ENCODE data around the gene CBARP. TPM values are rescaled to one million over a fixed set of nuclear protein-coding genes. Genes with fewer than 3 reads are reported as not detected.

CBARP gene
- total and polyA plus RNA-seq, 7 donors = 0.41 to 19.0 (median 0.88) TPM

- H3K27ac ChIP-seq = no peak overlapping the region
- 83 to 90% (median 88%) methylated on average over 22 to 25 of the region's 25 CpGs for WGBS, 3 donors
- H3K27me3 ChIP-seq (ENCODE audit: insufficient read depth in 3 of 3, low read length in 2 of 3) = peaks cover 0 to 4% (median 0%) of the 10 kb centered on the region in 3 donors
- DNase-seq (peak in 1 of 2 donors; percentile 63), ATAC-seq (no peak)
- no peaks in the 10 kb centered on the region for H3K9me3 ChIP-seq
- no peak for TF ChIP-seq CTCF (IDR thresholded peaks at IDR 0.05)
- no peak overlapping the region for H3K4me3 ChIP-seq
- H3K36me3 ChIP-seq (ENCODE audit: insufficient read depth in 1 of 2, low read depth in 1 of 2) = peaks cover 4 to 50% of the 10 kb centered on the region in 2 donors
- H3K4me1 ChIP-seq = peaks cover 21% of the 10 kb centered on the region
- intact Hi-C loops (cut with DNase I) = loop anchor here (5.0 to 10.0 kb wide), 4 partner anchors 78 to 136 kb away; partner anchors contain the start of gene NDUFS7 (in 1 of the 2)
Measured at GRCh38 chr19:1278713-1279660, 41.2 kb upstream of the CBARP start.

DNA sequence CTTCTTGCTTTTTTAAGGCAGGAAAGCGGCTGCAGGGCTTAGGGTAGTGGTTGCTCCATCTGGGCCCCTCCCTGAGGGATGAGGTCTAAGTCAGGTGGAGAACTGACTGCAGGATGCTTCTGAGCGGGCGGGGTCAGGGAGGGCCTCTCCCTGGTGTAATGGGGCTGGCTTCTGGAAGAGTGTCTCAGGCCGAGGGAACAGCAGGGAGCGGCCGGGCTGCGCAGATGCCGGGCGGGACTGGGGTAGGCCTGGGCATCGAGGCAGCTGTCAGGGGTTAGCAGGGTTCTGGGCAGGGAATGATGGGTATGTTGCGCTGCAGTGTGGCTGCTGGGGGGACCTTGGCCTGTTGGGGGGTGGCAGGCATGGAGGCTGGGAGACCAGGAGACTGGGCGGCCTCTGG, 40.3 kb upstream of the CBARP start:
- WGBS, 3 donors = 82 to 89% (median 84%) methylated on average over 12 of the region's 12 CpGs
- no peak for TF ChIP-seq CTCF (IDR thresholded peaks at IDR 0.05)

DNA sequence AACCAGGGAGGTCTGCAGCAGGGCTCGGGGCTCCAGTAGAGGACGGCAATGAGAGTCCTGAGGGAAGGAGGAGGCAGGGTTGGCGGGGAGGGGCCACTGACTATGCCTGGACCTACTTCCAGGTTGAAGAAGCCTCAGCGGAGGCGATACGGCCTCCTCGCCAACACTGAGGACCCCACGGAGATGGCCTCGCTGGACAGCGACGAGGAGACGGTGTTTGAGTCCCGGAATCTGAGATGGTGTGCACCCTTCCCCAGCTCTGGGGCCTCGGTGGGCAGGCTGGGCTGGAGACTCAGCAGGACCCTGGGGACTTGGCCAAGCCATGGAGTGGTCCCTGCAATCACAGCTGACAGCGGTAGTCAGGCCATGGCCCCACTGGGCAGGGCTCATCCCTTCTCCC, 39.3 kb upstream of the CBARP start:
- no peak for ATAC-seq
- 89 to 92% (median 90%) methylated on average over 15 of the region's 15 CpGs for WGBS, 3 donors
- Histone ChIP-seq H3K4me1 (peaks cover 40% of the 10 kb centered on the region), H3K27me3 (ENCODE audit: insufficient read depth in 3 of 3, low read length in 2 of 3) (no peaks in the 10 kb centered on the region), H3K9me3 (no peaks in the 10 kb centered on the region), H3K36me3 (ENCODE audit: insufficient read depth in 1 of 2, low read depth in 1 of 2) (peaks cover 4 to 69% of the 10 kb centered on the region in 2 donors), H3K4me3 (peak overlapping the region; percentile 87), H3K27ac (peak overlapping the region; percentile 99)
- intact Hi-C loops (cut with DNase I) = loop anchor here (5.0 to 10.0 kb wide), 4 partner anchors 80 to 138 kb away; partner anchors contain the start of gene NDUFS7 (in 1 of the 2)
- TF ChIP-seq CTCF (IDR thresholded peaks at IDR 0.05) = no peak
- no peak for DNase-seq

More for the DNA sequence above, 40.3 kb upstream of the CBARP start:
- Histone ChIP-seq H3K4me3 (no peak overlapping the region), H3K27me3 (ENCODE audit: insufficient read depth in 3 of 3, low read length in 2 of 3) (no peaks in the 10 kb centered on the region), H3K9me3 (no peaks in the 10 kb centered on the region), H3K36me3 (ENCODE audit: insufficient read depth in 1 of 2, low read depth in 1 of 2) (peaks cover 4 to 59% of the 10 kb centered on the region in 2 donors), H3K4me1 (peaks cover 30% of the 10 kb centered on the region), H3K27ac (no peak overlapping the region)
- intact Hi-C loops (cut with DNase I) = loop anchor here (5.0 to 10.0 kb wide), 4 partner anchors 79 to 137 kb away; partner anchors contain the start of gene NDUFS7 (in 1 of the 2)
- DNase-seq (no peak), ATAC-seq (no peak)

GRCh38 chr19:1276628-1277022, 38.8 kb upstream of the CBARP start:
- DNase-seq (no peak), ATAC-seq (no peak)
- WGBS, 3 donors = 70 to 77% (median 73%) methylated on average over 10 of the region's 10 CpGs
- Histone ChIP-seq H3K27me3 (ENCODE audit: insufficient read depth in 3 of 3, low read length in 2 of 3) (no peaks in the 10 kb centered on the region), H3K4me3 (peak overlapping the region; percentile 87), H3K4me1 (peaks cover 44% of the 10 kb centered on the region), H3K36me3 (ENCODE audit: insufficient read depth in 1 of 2, low read depth in 1 of 2) (peaks cover 6 to 74% of the 10 kb centered on the region in 2 donors), H3K27ac (peak overlapping the region; percentile 99), H3K9me3 (no peaks in the 10 kb centered on the region)
- intact Hi-C loops (cut with DNase I) = loop anchor here (5.0 to 10.0 kb wide), 4 partner anchors 81 to 138 kb away; partner anchors contain the start of gene NDUFS7 (in 1 of the 2)
- TF ChIP-seq CTCF (IDR thresholded peaks at IDR 0.05) = no peak

All from psoas muscle (tissue), 8 donors.